B cell (primary cell): ENCODE results near the gene PTPRG. TPM values are rescaled to one million over a fixed set of nuclear protein-coding genes. Genes with fewer than 3 reads are reported as not detected.

Experiments
- ATAC-seq: fragments of 200-7000 bp; cut with Tn5 transposase; one replicate; pipeline ENCODE4 v1.10.0; 2021; ENCODE audit warnings: low read depth, mild to moderate bottlenecking, moderate number of reproducible peaks, moderate library complexity
- CTCF ChIA-PET: fragments of 350-600 bp; sonication (Branson Sonifier 250); formaldehyde crosslinking; loops from one replicate; lab custom pipeline; 2021; ENCODE audit warnings: antibody characterized with exemption, inconsistent platforms; lab: Charles Lee
- POLR2A ChIA-PET: fragments of 350-600 bp; sonication (Branson Sonifier 250); formaldehyde crosslinking; loops from one replicate; lab custom pipeline; 2021; ENCODE audit warnings: antibody characterized with exemption; lab: Charles Lee
- DNase-seq: peaks from one replicate; pipeline ENCODE4 v3.0.0; 2013
- H2AFZ ChIP-seq: 2 replicates; pipeline ENCODE4 v1.6.1; 2012; ENCODE audit warnings: mild to moderate bottlenecking, low read depth, low read length; ENCODE audit not compliant: insufficient read depth, poor library complexity, severe bottlenecking
- H3K27ac ChIP-seq, 2 donors: 1 replicate in 1 of 2; 2 replicates in 1 of 2; pipeline ENCODE4 v1.5.1; 2012 to 2013; ENCODE audit warnings: low read length in 2 of 2, mild to moderate bottlenecking in 2 of 2, moderate library complexity in 1 of 2
- H3K27me3 ChIP-seq, 4 experiments: fragments of 200-600 bp in 1 of 4; sonication (generic) in 1 of 4; replicated peaks in 1 of 4; 1 replicate in 2 of 4; 2 replicates in 2 of 4; pipeline versions ENCODE4 v1.6.1 to v1.7.0; 2013 to 2016; ENCODE audit warnings: low read length in 3 of 4, mild to moderate bottlenecking in 2 of 4, mixed read lengths in 1 of 4, moderate library complexity in 1 of 4; ENCODE audit not compliant: insufficient read depth in 4 of 4, control insufficient read depth in 3 of 4; ENCODE audit errors: control extremely low read depth in 1 of 4
- H3K36me3 ChIP-seq, 2 experiments: replicated peaks in 1 of 2; 1 replicate in 1 of 2; 2 replicates in 1 of 2; pipeline versions ENCODE4 v1.6.1 to v1.7.1; 2013; ENCODE audit warnings: low read length in 1 of 2; ENCODE audit not compliant: insufficient read depth in 2 of 2, control insufficient read depth in 1 of 2; ENCODE audit errors: control extremely low read depth in 1 of 2, extremely low read depth in 1 of 2
- H3K4me1 ChIP-seq, 2 donors: fragments of 200-600 bp in 1 of 2; sonication (generic) in 1 of 2; 1 replicate in 1 of 2; 2 replicates in 1 of 2; pipeline versions ENCODE4 v1.5.1 to v1.6.1; 2013 to 2017; ENCODE audit warnings: low read length in 2 of 2; ENCODE audit not compliant: control insufficient read depth in 2 of 2, insufficient read depth in 2 of 2
- H3K4me2 ChIP-seq: replicated peaks from 2 replicates; pipeline ENCODE3; 2012; ENCODE audit warnings: mild to moderate bottlenecking, low read depth, low read length; ENCODE audit not compliant: poor library complexity, severe bottlenecking
- H3K4me3 ChIP-seq, 5 experiments: fragments of 200-600 bp in 1 of 5; sonication (generic) in 1 of 5; 1 replicate in 3 of 5; 2 replicates in 2 of 5; pipeline versions ENCODE4 v1.5.1 to v1.7.0; 2011 to 2016; ENCODE audit warnings: low read length in 4 of 5, mild to moderate bottlenecking in 4 of 5, low read depth in 2 of 5, control low read depth in 1 of 5, moderate library complexity in 1 of 5; ENCODE audit not compliant: insufficient read depth in 1 of 5; ENCODE audit errors: control extremely low read depth in 1 of 5, extremely low read depth in 1 of 5
- H3K79me2 ChIP-seq: fragments of 200-600 bp; sonication (generic); one replicate; pipeline ENCODE4 v1.6.0; 2016; ENCODE audit warnings: low read length; ENCODE audit not compliant: control insufficient read depth, insufficient read depth
- H3K9ac ChIP-seq: fragments of 200-600 bp; sonication (generic); 2 replicates; pipeline ENCODE4 v1.6.1; 2017; ENCODE audit warnings: mild to moderate bottlenecking, low read length, moderate library complexity
- H3K9me3 ChIP-seq, 3 donors: one replicate each; pipeline versions ENCODE4 v1.6.1 to v1.7.1; 2013; ENCODE audit warnings: low read length in 2 of 3; ENCODE audit not compliant: control insufficient read depth in 2 of 3, insufficient read depth in 1 of 3; ENCODE audit errors: control extremely low read depth in 1 of 3
- H4K20me1 ChIP-seq: 2 replicates; pipeline ENCODE4 v1.6.0; 2012; ENCODE audit warnings: mild to moderate bottlenecking, low read length; ENCODE audit not compliant: insufficient read depth, control insufficient read depth, poor library complexity, severe bottlenecking
- H3K27ac Mint-ChIP-seq: one replicate; pipeline ENCODE4 v1.8.0; 2021; ENCODE audit warnings: mixed read lengths
- H3K27me3 Mint-ChIP-seq: one replicate; pipeline ENCODE4 v1.8.0; 2021; ENCODE audit warnings: mixed read lengths
- H3K4me1 Mint-ChIP-seq: one replicate; pipeline ENCODE4 v1.8.0; 2021; ENCODE audit warnings: mixed read lengths
- H3K4me3 Mint-ChIP-seq: one replicate; pipeline ENCODE4 v1.8.0; 2021; ENCODE audit warnings: mixed read lengths
- H3K9me3 Mint-ChIP-seq: one replicate; pipeline ENCODE4 v1.8.0; 2022; ENCODE audit warnings: mixed read lengths; ENCODE audit not compliant: insufficient read depth
- CTCF ChIP-seq: fragments of 200-600 bp; IDR thresholded peaks from one replicate; pipeline ENCODE4 v1.8.0; 2022; ENCODE audit warnings: antibody characterized with exemption, mild to moderate bottlenecking
- EZH2 ChIP-seq: IDR thresholded peaks from 2 replicates; pipeline ENCODE4 v1.6.1; 2012; ENCODE audit warnings: borderline replicate concordance, low read depth, mild to moderate bottlenecking, moderate library complexity, low read length; ENCODE audit not compliant: insufficient read depth, poor library complexity, severe bottlenecking
- WGBS: methylation state at CpG from one replicate; pipeline ENCODE4 v1.1.5; 2013; ENCODE audit warnings: missing lambda C conversion rate; ENCODE audit not compliant: insufficient coverage; 5-methylcytosine and 5-hydroxymethylcytosine counted together
- intact Hi-C: fragments of 100-400 bp; cut with micrococcal nuclease; formaldehyde crosslinking; loops from one replicate; pipeline ENCODE4 v1.10.0; 2022
- polyA plus RNA-seq: library from polyadenylated mRNA; depleted of rRNA; stranded (reverse); fragments of >200 nt; gene quantifications from 2 replicates; pipeline ENCODE4 v1.2.3, GENCODE V29; 2012
- total RNA-seq, 2 donors: library from RNA; stranded (reverse); fragments of 120-200 nt in 1 of 2; gene quantifications; 1 replicate in 1 of 2; 2 replicates in 1 of 2; pipeline versions ENCODE4 v1.2.3 to v1.2.4, GENCODE V29; 2013 to 2022

PTPRG gene
- total and polyA plus RNA-seq, 2 donors (not counting 1 experiment from before 2014, with no cell fraction given): 0.12 to 1.3 TPM

GRCh38 chr3:61618871-61619270, 57.5 kb downstream of the PTPRG start:
- H3K4me3 Mint-ChIP-seq: no peak overlapping the region
- no peak overlapping the region for H3K4me3 ChIP-seq
- no peaks in the 10 kb centered on the region for H3K27me3 ChIP-seq
- H3K27me3 Mint-ChIP-seq: no peaks in the 10 kb centered on the region
- intact Hi-C loops: no loop called here
- ATAC-seq (no peak), DNase-seq (no peak)
- H3K9me3 ChIP-seq: no peaks in the 10 kb centered on the region
- no peaks in the 10 kb centered on the region for H3K36me3 ChIP-seq
- no peak for TF ChIP-seq EZH2
- no peak for TF ChIP-seq CTCF
- no peak overlapping the region for H2AFZ ChIP-seq
- no peaks in the 10 kb centered on the region for H3K4me1 Mint-ChIP-seq
- no peak overlapping the region for H3K4me2 ChIP-seq
- H3K27ac Mint-ChIP-seq: no peak overlapping the region
- H3K4me1 ChIP-seq: no peaks in the 10 kb centered on the region
- POLR2A ChIA-PET: no interaction called here
- WGBS: 83% methylated on average over 3 of the region's 6 CpGs
- no peaks in the 10 kb centered on the region for H3K79me2 ChIP-seq
- no peak overlapping the region for H3K9ac ChIP-seq
- no peak overlapping the region for H3K27ac ChIP-seq
- CTCF ChIA-PET: no interaction called here
- H3K9me3 Mint-ChIP-seq: no peaks in the 10 kb centered on the region
- no peaks in the 10 kb centered on the region for H4K20me1 ChIP-seq

GRCh38 chr3:61620073-61620472, 58.7 kb downstream of the PTPRG start:
- H3K27ac Mint-ChIP-seq: no peak overlapping the region
- no peak overlapping the region for H3K4me3 ChIP-seq
- H3K36me3 ChIP-seq: no peaks in the 10 kb centered on the region
- no peak overlapping the region for H3K27ac ChIP-seq
- no peak for TF ChIP-seq EZH2
- TF ChIP-seq CTCF: no peak
- POLR2A ChIA-PET: no interaction called here
- intact Hi-C loops: no loop called here
- DNase-seq (no peak), ATAC-seq (no peak)
- H3K4me1 Mint-ChIP-seq: no peaks in the 10 kb centered on the region
- H3K4me2 ChIP-seq: no peak overlapping the region
- H3K9ac ChIP-seq: no peak overlapping the region
- no peak overlapping the region for H2AFZ ChIP-seq
- H3K79me2 ChIP-seq: no peaks in the 10 kb centered on the region
- no peaks in the 10 kb centered on the region for H3K27me3 Mint-ChIP-seq
- CTCF ChIA-PET: no interaction called here
- peaks cover 2% of the 10 kb centered on the region for H3K9me3 Mint-ChIP-seq
- no peaks in the 10 kb centered on the region for H4K20me1 ChIP-seq
- H3K9me3 ChIP-seq: no peaks in the 10 kb centered on the region
- H3K4me1 ChIP-seq: no peaks in the 10 kb centered on the region
- H3K4me3 Mint-ChIP-seq: no peak overlapping the region
- H3K27me3 ChIP-seq: no peaks in the 10 kb centered on the region
- 77% methylated on average over 2 of the region's 5 CpGs for WGBS
